Activated B cell treated with CpG ODN at 0.5 μM for 24 hours (primary cell): ENCODE results near the gene YEATS4. TPM values are rescaled to one million over a fixed set of nuclear protein-coding genes. Genes with fewer than 3 reads are reported as not detected.

Source experiments
- ATAC-seq: fragments of 200-7000 bp; cut with Tn5 transposase; one replicate; pipeline ENCODE4 v1.10.0; 2021; ENCODE audit warnings: low read depth, mild to moderate bottlenecking, moderate library complexity
- CTCF ChIA-PET: fragments of 350-600 bp; sonication (Branson Sonifier 250); formaldehyde crosslinking; loops from one replicate; lab custom pipeline; 2021; ENCODE audit warnings: antibody characterized with exemption; lab: Charles Lee
- POLR2A ChIA-PET: fragments of 350-600 bp; sonication (Branson Sonifier 250); formaldehyde crosslinking; loops from one replicate; lab custom pipeline; 2021; ENCODE audit warnings: antibody characterized with exemption; lab: Charles Lee
- DNase-seq: peaks from one replicate; pipeline ENCODE4 v3.0.0; 2022
- H3K27ac Mint-ChIP-seq: one replicate; pipeline ENCODE4 v1.8.0; 2020; ENCODE audit warnings: mixed read lengths
- H3K27me3 Mint-ChIP-seq: one replicate; pipeline ENCODE4 v1.8.0; 2021; ENCODE audit warnings: mixed read lengths
- H3K36me3 Mint-ChIP-seq: one replicate; pipeline ENCODE4 v1.8.0; 2021; ENCODE audit warnings: low read depth, mixed read lengths
- H3K4me1 Mint-ChIP-seq: one replicate; pipeline ENCODE4 v1.8.0; 2021; ENCODE audit warnings: mixed read lengths
- H3K4me3 Mint-ChIP-seq: one replicate; pipeline ENCODE4 v1.8.0; 2020; ENCODE audit warnings: mild to moderate bottlenecking, mixed read lengths
- H3K9me3 Mint-ChIP-seq: one replicate; pipeline ENCODE4 v1.8.0; 2020; ENCODE audit warnings: mixed read lengths
- CTCF ChIP-seq: fragments of 200-600 bp; IDR thresholded peaks from one replicate; pipeline ENCODE4 v1.8.0; 2022; ENCODE audit warnings: antibody characterized with exemption, mild to moderate bottlenecking
- intact Hi-C: fragments of 100-400 bp; cut with micrococcal nuclease; formaldehyde crosslinking; loops from one replicate; pipeline ENCODE4 v1.15.1; 2024
- total RNA-seq: library from RNA; stranded (reverse); gene quantifications from 2 replicates; pipeline ENCODE4 v1.2.3, GENCODE V29; 2022

Gene YEATS4
- total RNA-seq, 1 donor from 2014 or later, result 14.9 TPM

GRCh38 chr12:69342421-69342820 is 17.1 kb upstream of the YEATS4 start:
- Mint-ChIP-seq H3K27me3 (peaks cover 2% of the 10 kb centered on the region), H3K4me3 (no peak overlapping the region), H3K36me3 (no peaks in the 10 kb centered on the region), H3K27ac (no peak overlapping the region), H3K4me1 (peaks cover 18% of the 10 kb centered on the region), H3K9me3 (no peaks in the 10 kb centered on the region)
- ChIA-PET CTCF (interaction anchor here (0.6 to 1.0 kb wide), 2 partner anchors 15 to 59 kb away, joined by 3 read pairs; no protein-coding TSS in a partner anchor), POLR2A (interaction anchor here (0.9 kb wide), 1 partner anchor 10 kb away, joined by 4 read pairs; no protein-coding TSS in a partner anchor)
- TF ChIP-seq CTCF, result no peak
- no peak for DNase-seq
- ATAC-seq, result no peak
- intact Hi-C loops, result no loop called here

- Mint-ChIP-seq H3K4me1 (peaks cover 15% of the 10 kb centered on the region), H3K4me3 (no peak overlapping the region), H3K27me3 (peaks cover 2% of the 10 kb centered on the region), H3K27ac (no peak overlapping the region), H3K36me3 (no peaks in the 10 kb centered on the region), H3K9me3 (no peaks in the 10 kb centered on the region)
- no peak for DNase-seq
- intact Hi-C loops, result no loop called here
- no peak for TF ChIP-seq CTCF
- ChIA-PET POLR2A (no interaction called here), CTCF (no interaction called here)
- no peak for ATAC-seq
Observed at GRCh38 chr12:69343357-69343756, 16.2 kb upstream of the YEATS4 start.

GRCh38 chr12:69343885-69344612 is 15.5 kb upstream of the YEATS4 start:
- POLR2A ChIA-PET, result no interaction called here

GRCh38 chr12:69345077-69345476 is 14.5 kb upstream of the YEATS4 start:
- no peaks in the 10 kb centered on the region for H3K36me3 Mint-ChIP-seq
- DNase-seq, result no peak
- peaks cover 9% of the 10 kb centered on the region for H3K4me1 Mint-ChIP-seq
- H3K9me3 Mint-ChIP-seq, result no peaks in the 10 kb centered on the region
- no peak overlapping the region for H3K27ac Mint-ChIP-seq
- no peak for ATAC-seq
- TF ChIP-seq CTCF, result no peak
- intact Hi-C loops, result no loop called here
- CTCF ChIA-PET, result no interaction called here
- H3K27me3 Mint-ChIP-seq, result peaks cover 2% of the 10 kb centered on the region
- H3K4me3 Mint-ChIP-seq, result no peak overlapping the region
- POLR2A ChIA-PET, result no interaction called here

More at GRCh38 chr12:69343885-69344612, 15.5 kb upstream of the YEATS4 start:
- DNase-seq (no peak), ATAC-seq (no peak)
- intact Hi-C loops, result no loop called here
- CTCF ChIA-PET, result no interaction called here
- H3K4me1 Mint-ChIP-seq, result peaks cover 14% of the 10 kb centered on the region
- no peak overlapping the region for H3K4me3 Mint-ChIP-seq
- H3K27me3 Mint-ChIP-seq, result peaks cover 2% of the 10 kb centered on the region
- TF ChIP-seq CTCF, result no peak
- H3K36me3 Mint-ChIP-seq, result no peaks in the 10 kb centered on the region
- H3K9me3 Mint-ChIP-seq, result no peaks in the 10 kb centered on the region
- no peak overlapping the region for H3K27ac Mint-ChIP-seq

- H3K4me3 Mint-ChIP-seq, result no peak overlapping the region
- no peak overlapping the region for H3K27ac Mint-ChIP-seq
- no peak for ATAC-seq
- peaks cover 2% of the 10 kb centered on the region for H3K27me3 Mint-ChIP-seq
- TF ChIP-seq CTCF, result no peak
- no peaks in the 10 kb centered on the region for H3K9me3 Mint-ChIP-seq
- H3K4me1 Mint-ChIP-seq, result peaks cover 9% of the 10 kb centered on the region
- no peak for DNase-seq
- no peaks in the 10 kb centered on the region for H3K36me3 Mint-ChIP-seq
- intact Hi-C loops, result no loop called here
- ChIA-PET POLR2A (no interaction called here), CTCF (no interaction called here)
Observed at GRCh38 chr12:69345742-69346141, 13.8 kb upstream of the YEATS4 start.
